Measurements from ENCODE around the gene FOXRED2.
A peak's percentile ranks its signal among the peaks of the same experiment; 100 is the strongest.

DNA sequence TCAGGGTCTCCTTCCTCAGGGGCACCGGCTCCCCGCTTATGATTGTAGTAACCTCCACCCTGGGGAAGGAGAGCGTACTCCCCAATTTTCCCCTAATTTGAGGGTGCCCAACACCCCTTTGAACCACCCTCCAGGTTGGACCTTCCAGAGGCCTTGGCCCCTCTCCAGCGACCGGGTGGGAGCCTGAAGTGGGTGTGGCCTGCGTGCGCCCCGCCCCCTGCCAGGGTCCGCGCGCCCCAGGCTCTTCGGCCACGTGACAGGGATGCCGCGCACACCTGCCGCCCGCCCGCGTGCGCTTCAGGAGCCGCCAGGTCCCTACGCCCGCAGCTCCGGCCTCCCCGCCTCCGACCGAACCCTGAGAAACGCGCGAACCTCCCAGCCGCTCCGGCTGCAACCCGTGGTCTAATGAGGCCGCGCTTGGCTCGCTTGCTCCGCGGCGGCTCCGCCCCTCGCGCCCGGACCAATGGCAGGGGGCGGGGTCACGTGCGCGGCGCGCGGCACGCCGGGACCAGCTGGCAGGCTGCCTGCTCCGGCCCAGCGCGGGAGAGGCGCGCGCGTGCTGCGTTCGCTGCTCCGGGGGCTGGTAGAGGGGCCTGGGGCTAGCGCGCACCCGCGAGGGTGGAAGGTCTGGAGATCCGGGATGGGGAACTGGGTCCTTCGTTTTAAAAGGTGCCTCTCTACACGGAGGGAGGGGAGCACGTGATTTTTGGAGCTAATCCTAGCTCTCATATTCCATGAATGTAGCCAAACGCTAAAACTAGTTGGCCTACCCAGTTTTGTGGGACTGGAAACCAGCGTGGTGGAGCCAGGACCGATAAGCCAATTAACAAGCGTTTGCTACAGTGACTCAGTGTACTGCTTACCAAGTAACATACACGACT lies at the start of gene FOXRED2:
- TF ChIP-seq POLR2A (IDR thresholded peaks at IDR 0.05; ENCODE audit: low read length): peak; percentile 91
- TF ChIP-seq GATA1 (IDR thresholded peaks at IDR 0.05; ENCODE audit: low read depth, low read length): no peak
